OCI-LY1 (cell line): ENCODE results near the gene TMEM151B.

Experiments used
- H2AFZ ChIP-seq: fragments of 200-600 bp; sonication (generic), shearing (Covaris generic); 2 replicates; pipeline ENCODE4 v1.6.0; 2014; ENCODE audit warnings: antibody characterized with exemption, mild to moderate bottlenecking, low read length
- H3F3A ChIP-seq: fragments of 200-600 bp; sonication (generic), shearing (Covaris generic); 2 replicates; pipeline ENCODE4 v1.6.0; 2014; ENCODE audit warnings: mild to moderate bottlenecking, antibody characterized with exemption, low read length, moderate library complexity; ENCODE audit not compliant: insufficient read depth
- H3K27ac ChIP-seq: fragments of 200-600 bp; sonication (generic); 2 replicates; pipeline ENCODE4 v1.5.1; 2014; ENCODE audit warnings: low read length, mixed run types, mild to moderate bottlenecking, low read depth; ENCODE audit not compliant: poor library complexity, severe bottlenecking
- H3K27me3 ChIP-seq: fragments of 200-600 bp; sonication (generic); 2 replicates; pipeline ENCODE4 v1.6.0; 2014; ENCODE audit warnings: antibody characterized with exemption, mild to moderate bottlenecking, low read length, moderate library complexity; ENCODE audit not compliant: insufficient read depth
- H3K36me3 ChIP-seq: fragments of 200-600 bp; sonication (generic); 2 replicates; pipeline ENCODE4 v1.6.1; 2014; ENCODE audit warnings: mild to moderate bottlenecking, antibody characterized with exemption, low read length, moderate library complexity, mixed read lengths; ENCODE audit not compliant: insufficient read depth
- H3K4me1 ChIP-seq: fragments of 200-600 bp; sonication (generic); 2 replicates; pipeline ENCODE4 v1.5.1; 2014; ENCODE audit warnings: mild to moderate bottlenecking, low read length, moderate library complexity; ENCODE audit not compliant: insufficient read depth, severe bottlenecking
- H3K4me2 ChIP-seq: fragments of 200-600 bp; sonication (generic), shearing (Covaris generic); 2 replicates; pipeline ENCODE4 v1.6.1; 2014; ENCODE audit warnings: low read length
- H3K4me3 ChIP-seq: fragments of 200-600 bp; sonication (generic); 2 replicates; pipeline ENCODE4 v1.5.1; 2014; ENCODE audit warnings: low read length, low read depth, mild to moderate bottlenecking, mixed read lengths; ENCODE audit not compliant: poor library complexity, severe bottlenecking
- H3K79me2 ChIP-seq: fragments of 200-600 bp; shearing (Covaris generic); 2 replicates; pipeline ENCODE4 v1.6.1; 2016; ENCODE audit warnings: mixed run types, low read length, mixed read lengths; ENCODE audit not compliant: insufficient read depth
- H3K9ac ChIP-seq: fragments of 200-600 bp; sonication (generic), shearing (Covaris generic); 2 replicates; pipeline ENCODE4 v1.6.1; 2014; ENCODE audit warnings: mild to moderate bottlenecking, low read length, mixed read lengths
- H3K9me2 ChIP-seq: fragments of 200-600 bp; sonication (generic), shearing (Covaris generic); 2 replicates; pipeline ENCODE4 v1.6.1; 2014; ENCODE audit warnings: low read depth, mild to moderate bottlenecking, low read length, mixed read lengths
- H3K9me3 ChIP-seq: fragments of 200-600 bp; shearing (Covaris generic); 2 replicates; pipeline ENCODE4 v1.6.1; 2014; ENCODE audit warnings: low read length, mixed read lengths
- H4K20me1 ChIP-seq: fragments of 200-600 bp; sonication (generic), shearing (Covaris generic); 2 replicates; pipeline ENCODE4 v1.6.0; 2016; ENCODE audit warnings: mild to moderate bottlenecking, low read length; ENCODE audit not compliant: insufficient read depth
- CTCF ChIP-seq: fragments of 200-600 bp; sonication (generic), shearing (Covaris generic); IDR thresholded peaks from 2 replicates; pipeline ENCODE4 v1.5.1; 2017; ENCODE audit warnings: mild to moderate bottlenecking, antibody characterized with exemption, low read length, moderate library complexity, mixed read lengths
- EZH2 ChIP-seq: fragments of 200-600 bp; sonication (generic), shearing (Covaris generic); IDR thresholded peaks from 2 replicates; pipeline ENCODE4 v1.8.0; 2017; ENCODE audit warnings: borderline replicate concordance, mixed run types, mild to moderate bottlenecking, antibody characterized with exemption, low read length, moderate library complexity, mixed read lengths

TMEM151B gene

GRCh38 chr6:44248579-44248978, 21.7 kb upstream of the TMEM151B start:
- peaks cover 22% of the 10 kb centered on the region for H3K79me2 ChIP-seq
- TF ChIP-seq EZH2 (no peak), CTCF (no peak)
- peaks cover 66% of the 10 kb centered on the region for H3K36me3 ChIP-seq
- no peak overlapping the region for H2AFZ ChIP-seq
- peak overlapping the region; percentile 84 for H3K27ac ChIP-seq
- H3F3A ChIP-seq: 0 out of 2 replicates have a peak, but pooled peaks cover 16% of the 10 kb centered on the region
- H3K4me1 ChIP-seq: peaks cover 25% of the 10 kb centered on the region
- H3K4me2 ChIP-seq: peak overlapping the region; percentile 82
- H3K9ac ChIP-seq: peak overlapping the region; percentile 99
- H3K9me2 ChIP-seq: no peaks in the 10 kb centered on the region
- no peaks in the 10 kb centered on the region for H3K9me3 ChIP-seq
- no peaks in the 10 kb centered on the region for H4K20me1 ChIP-seq
- H3K4me3 ChIP-seq: peak overlapping the region; percentile 98
- H3K27me3 ChIP-seq: no peaks in the 10 kb centered on the region

GRCh38 chr6:44249082-44249748, 21.0 kb upstream of the TMEM151B start:
- no peak overlapping the region for H3K27ac ChIP-seq
- peak overlapping the region; percentile 99; the same call in 1 of the 2 replicates for H3K9ac ChIP-seq

GRCh38 chr6:44250067-44250717, 20.1 kb upstream of the TMEM151B start:
- Histone ChIP-seq H4K20me1 (no peaks in the 10 kb centered on the region), H3K9ac (no peak overlapping the region)

More at GRCh38 chr6:44249082-44249748, 21.0 kb upstream of the TMEM151B start:
- H3K36me3 ChIP-seq: peaks cover 72% of the 10 kb centered on the region
- peaks cover 25% of the 10 kb centered on the region for H3K4me1 ChIP-seq
- no peaks in the 10 kb centered on the region for H4K20me1 ChIP-seq
- H3K9me2 ChIP-seq: no peaks in the 10 kb centered on the region
- no peaks in the 10 kb centered on the region for H3K27me3 ChIP-seq
- no peak overlapping the region for H2AFZ ChIP-seq
- TF ChIP-seq EZH2: no peak
- TF ChIP-seq CTCF: no peak
- H3K4me2 ChIP-seq: peak overlapping the region; percentile 82
- H3K79me2 ChIP-seq: peaks cover 22% of the 10 kb centered on the region
- H3F3A ChIP-seq: peaks cover 23% of the 10 kb centered on the region; the same call in 1 of the 2 replicates
- H3K9me3 ChIP-seq: no peaks in the 10 kb centered on the region
- peak overlapping the region; percentile 98 for H3K4me3 ChIP-seq

More at GRCh38 chr6:44250067-44250717, 20.1 kb upstream of the TMEM151B start:
- peaks cover 24% of the 10 kb centered on the region; the same call in 1 of the 2 replicates for H3F3A ChIP-seq
- H3K27ac ChIP-seq: no peak overlapping the region
- H3K79me2 ChIP-seq: peaks cover 22% of the 10 kb centered on the region
- no peaks in the 10 kb centered on the region for H3K9me3 ChIP-seq
- H3K36me3 ChIP-seq: peaks cover 82% of the 10 kb centered on the region
- TF ChIP-seq CTCF (no peak), EZH2 (no peak)
- H3K9me2 ChIP-seq: no peaks in the 10 kb centered on the region
- H3K4me3 ChIP-seq: no peak overlapping the region
- H3K27me3 ChIP-seq: no peaks in the 10 kb centered on the region
- peaks cover 33% of the 10 kb centered on the region for H3K4me1 ChIP-seq
- no peak overlapping the region for H2AFZ ChIP-seq
- no peak overlapping the region for H3K4me2 ChIP-seq
